ENCODE measurements around the gene CEP170B.
"Not testable (repeated sequence)": the region's sequence is repeated elsewhere in the genome, so short reads cannot be mapped to it uniquely, and the experiment has no call there.

CEP170B gene

DNA sequence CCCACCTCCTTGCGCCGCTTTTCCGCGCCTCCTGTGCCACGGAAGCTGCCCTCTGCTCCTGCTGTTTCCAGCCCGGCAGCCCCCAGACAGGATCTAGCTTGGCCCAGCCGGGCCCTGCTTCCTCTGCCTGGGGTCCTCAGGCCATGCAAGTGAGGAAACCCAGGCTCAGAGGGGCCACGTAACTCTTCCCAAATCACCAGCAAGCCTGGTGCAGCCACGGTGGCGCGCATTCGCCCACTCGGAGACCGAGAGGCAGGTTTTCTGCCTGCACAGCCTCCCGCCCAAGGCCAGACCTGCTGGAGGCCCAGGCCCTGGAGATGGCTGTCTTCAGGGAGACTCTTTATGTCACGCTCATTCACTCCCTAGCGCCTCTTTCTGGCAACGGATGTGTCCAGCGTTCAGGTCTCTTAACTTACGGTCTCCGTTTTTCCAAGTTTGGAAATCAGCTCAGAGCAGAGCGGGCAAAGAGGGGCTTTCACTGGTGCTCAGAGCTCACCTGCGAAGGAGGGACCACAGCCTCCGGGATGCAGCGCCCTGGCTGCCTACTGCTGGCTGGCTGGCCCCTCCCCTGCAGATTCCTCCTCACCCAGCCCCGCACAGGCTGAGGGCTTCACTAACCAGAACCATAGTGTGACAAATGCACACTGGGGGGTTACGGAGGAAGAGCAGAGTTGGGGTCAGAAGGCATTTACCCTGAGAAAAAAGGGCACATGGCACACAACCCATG, 20.6 kb upstream of the CEP170B start:
- DNase-seq = no peak

DNA sequence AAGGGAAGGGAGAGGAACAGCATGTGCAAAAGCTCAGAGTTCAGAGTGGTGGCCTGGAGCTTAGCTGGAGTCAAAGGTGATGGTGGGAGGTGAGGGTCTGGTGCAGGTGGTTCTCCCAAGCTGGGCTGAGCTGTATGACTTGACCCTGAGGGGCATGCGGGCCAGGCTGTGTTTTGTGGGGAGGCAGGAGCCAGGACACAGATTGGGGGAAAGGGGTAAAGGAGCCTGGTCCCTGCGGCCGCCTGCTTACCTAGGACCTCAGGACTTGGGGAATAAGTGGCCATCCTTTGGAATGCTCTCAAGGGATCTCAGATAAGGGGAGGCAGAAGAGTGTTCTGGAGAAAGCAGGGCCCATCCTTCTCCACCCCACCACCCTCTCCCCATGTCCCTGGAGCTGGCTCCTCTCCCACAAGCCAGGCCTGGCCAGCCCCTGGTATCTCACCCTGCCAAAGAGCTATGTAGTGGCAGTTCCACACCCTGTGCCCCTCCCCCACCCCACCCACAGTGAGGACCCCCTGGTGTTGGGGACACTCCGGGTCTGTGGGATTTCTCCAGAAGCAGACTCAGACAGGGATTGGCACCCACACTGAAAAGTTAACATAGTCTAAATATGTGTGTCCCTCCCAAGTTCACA, 19.9 kb upstream of the CEP170B start:
- no peak for DNase-seq

DNA sequence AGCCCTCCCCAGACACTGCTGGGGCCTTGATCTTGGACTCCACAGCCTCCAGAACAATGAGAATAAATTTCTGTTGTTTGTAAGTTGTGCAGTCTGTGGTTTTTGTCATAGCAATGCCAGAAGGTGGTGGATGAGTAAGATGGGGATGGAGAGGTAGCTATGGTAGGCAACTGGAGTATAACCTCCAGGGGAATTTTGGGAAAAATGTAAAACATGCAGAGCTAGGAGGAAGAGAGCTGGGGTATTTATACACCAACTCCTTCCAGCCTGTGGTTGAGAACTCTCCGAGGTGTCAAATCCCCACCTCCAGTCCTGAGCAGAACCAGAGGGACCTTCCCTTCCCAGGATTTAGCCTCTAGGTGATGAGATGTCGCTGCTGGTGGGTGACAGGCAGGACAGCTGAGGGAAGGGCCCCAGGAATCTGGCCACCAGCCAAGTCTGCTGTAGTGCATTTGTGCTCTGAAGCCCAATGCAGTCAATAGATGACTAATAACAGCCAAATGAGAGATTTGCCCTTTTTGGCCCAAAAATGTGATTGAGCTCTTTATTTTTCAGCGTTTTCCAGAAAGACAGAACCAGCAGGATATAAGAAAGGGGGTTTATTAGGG, 19.1 kb upstream of the CEP170B start:
- DNase-seq = no peak

DNA sequence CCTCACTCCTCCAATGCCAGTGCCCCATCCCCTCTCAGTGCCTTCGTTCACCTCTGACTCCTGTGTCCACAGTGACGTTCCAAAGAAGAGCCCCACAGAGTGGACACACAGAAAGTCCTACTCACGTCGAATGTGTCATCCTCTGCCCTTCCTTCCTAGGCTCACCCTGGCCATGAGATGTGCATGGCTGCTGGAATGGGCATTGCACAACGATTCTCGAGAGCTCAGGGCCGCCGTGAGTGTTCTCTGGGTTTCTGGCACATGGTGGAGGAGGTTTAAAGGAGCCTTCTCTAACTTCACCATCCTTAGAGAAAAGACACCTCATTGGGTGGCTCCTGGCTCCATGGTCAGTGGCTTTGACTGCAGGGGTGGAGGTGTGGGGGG, 12.8 kb upstream of the CEP170B start:
- DNase-seq = no peak

DNA sequence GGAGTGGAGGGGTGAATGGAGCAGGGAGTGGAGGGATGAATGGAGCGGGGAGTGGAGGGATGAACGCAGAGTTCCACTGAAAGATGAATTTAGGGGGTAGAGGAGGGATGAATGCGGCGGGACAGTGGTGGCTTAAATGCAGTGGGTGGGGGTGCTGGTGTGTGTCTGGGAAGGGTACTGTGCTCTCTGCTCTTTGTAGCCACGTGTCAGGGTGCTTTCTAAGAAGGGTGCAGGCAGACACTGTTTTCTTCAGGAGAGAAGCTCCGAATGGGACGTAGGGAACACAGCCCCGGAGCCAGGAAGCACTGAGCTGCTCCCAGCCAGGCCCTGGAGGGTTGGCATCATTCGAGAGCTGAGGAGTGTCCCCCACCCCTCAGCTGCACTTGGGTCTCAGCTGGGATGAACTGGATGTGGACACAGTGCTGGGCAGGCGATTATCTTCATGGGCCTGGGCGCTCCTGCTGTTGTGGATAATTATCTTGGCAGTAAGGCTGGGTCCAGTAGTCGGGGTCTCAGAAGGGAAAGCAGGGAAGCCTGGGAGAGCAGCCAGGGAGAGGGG, 9.5 kb upstream of the CEP170B start:
- no peak for DNase-seq

DNA sequence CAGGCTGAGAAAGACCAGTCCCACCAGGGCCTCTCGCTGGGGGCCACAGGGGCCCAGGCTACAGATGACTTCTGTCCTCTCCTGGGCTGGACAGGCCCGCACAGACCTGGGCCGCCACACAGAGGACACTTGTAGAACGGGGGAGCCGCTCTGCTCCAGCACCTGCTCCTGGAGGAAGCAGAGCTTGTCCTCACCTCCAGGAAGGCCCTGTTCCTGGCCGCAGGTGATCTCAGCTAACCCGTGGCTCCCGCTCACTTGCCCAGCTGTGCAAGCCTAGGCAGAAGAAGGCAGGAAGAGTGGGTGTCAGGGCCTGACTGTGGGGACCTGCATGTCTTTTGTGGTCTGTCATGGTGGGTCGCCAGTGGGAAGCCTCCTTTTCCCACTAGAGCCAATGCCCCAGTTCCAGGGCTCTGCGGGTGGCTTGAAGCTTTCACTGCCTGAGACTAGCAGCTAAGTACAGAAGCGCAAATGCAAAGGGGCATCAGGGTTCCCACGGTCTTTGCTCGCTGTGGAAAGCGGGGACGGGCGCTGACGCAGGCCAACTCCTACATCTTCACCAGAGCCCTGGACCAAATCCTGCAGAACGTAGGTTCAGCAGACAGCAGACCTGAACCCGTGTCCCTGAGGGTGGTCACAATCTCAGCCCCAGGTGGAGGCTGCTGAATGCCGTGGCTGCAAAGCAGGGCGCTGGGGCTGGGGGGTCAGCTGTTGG, 8.8 kb upstream of the CEP170B start:
- no peak for DNase-seq

DNA sequence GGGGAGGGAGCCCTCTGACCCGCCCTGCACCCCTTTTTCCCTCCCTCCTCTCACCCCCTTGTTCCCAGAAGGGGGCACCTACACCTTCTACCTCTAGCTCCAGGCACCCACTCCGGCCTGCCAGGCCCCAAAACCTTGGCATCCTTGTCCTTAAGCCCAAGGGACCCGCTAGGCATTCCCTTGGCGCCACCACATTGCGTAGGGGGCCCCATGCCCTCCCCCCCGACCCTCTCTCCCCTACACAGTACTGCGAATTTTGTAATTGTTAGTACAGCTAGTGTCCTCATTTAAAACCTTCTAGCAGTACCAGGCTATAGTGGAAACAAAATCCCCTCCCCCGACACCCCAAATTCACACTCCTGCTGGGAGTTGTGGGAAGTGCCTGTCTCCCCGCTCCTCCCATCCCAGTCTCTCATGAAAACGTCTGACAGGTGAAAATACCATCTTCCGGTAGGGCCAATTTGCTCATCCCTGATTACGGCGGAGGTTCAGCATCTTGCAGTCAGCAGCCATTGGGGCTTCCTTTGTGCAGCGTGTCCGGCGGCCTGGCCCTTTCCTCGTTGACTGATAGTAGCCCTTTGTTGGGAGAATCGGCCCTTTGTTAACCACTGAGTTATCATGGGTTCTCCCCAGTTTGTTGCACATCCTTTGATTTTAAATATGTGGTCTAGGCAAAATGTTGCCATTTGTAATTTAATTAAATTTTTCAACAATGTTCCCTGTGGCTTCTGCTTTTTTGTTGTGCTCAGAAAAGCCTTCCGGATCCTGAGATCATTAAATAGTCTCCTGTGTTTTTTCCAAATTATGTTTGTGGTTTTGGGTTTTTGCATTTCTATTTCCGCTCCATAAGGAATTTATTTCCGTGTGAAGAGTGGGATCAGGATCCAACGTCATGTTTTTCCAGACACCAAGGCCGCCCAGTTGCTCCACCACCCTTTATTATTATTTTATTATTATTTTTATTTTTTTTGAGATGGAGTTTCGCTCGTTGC, 7.9 kb upstream of the CEP170B start:
- DNase-seq = no peak

DNA sequence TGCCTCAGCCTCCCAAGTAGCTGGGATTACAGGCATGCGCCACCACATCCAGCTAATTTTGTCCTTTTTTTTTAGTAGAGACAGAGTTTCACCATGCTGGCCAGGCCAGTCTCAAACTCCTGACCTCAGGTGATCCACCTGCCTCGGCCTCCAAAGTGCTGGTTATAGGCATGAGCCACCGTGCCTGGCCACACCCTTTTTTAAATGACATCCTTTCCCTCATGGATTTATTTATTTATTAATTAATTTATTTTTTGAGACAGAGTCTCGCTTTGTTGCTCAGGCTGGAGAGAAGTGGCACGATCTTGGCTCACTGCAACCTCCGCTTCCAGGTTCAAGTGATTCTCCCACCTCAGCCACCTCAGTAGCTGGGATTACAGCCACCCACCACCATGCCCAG, 7.1 kb upstream of the CEP170B start:
- DNase-seq = not testable (repeated sequence)

DNA sequence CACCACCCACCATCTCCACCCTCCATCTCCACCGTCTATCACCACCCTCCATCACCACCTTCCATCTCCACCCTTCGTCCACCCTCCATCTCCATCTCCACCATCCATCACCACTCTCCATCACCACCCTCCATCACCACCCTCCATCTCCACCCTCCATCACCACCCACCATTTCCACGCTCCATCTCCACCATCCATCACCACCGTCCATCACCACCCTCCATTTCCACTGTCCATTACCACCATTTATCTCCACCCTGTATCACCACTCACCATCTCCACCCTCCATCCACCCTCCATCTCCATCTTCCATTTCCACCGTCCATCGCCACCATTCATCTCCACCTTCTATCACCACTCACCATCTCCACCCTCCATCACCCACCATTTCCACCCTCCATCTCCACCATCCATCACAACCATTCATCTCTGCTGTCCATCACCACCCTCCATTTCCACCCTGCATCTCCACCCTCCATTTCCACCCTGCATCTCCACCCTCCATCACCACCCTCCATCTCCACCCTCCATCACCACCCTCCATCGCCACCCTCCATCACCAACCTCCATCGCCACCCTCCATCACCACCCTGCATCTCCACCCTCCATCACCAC, 6.1 kb upstream of the CEP170B start:
- DNase-seq = no peak

DNA sequence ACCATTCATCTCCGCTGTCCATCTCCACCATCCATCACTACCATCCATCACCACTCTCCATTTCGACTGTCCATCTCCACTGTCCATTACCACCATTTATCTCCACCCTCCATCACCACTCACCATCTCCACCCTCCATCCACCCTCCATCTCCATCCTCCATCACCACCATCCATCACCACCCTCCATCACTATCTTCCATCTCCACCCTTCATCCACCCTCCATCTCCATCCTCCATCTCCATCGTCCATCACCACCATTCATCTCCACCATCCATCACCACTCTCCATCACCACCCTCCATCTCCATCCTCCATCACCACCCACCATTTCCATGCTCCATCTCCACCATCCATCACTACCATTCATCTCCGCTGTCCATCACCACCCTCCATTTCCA, 5.2 kb upstream of the CEP170B start:
- DNase-seq = no peak

DNA sequence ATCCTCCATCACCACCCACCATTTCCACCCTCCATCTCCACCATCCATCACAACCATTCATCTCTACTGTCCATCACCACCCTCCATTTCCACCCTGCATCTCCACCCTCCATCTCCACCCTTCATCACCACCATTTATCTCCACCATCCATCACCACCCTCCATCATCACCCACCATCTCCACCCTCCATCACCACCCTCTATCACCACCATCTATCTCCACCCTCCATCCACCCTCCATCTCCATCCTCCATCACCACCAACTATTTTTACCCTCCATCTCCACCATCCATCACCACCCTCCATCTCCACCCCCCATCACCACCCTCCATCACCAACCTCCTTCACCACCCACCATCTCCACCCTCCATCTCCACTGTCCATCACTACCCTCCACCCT, 4.7 kb upstream of the CEP170B start:
- no peak for DNase-seq

DNA sequence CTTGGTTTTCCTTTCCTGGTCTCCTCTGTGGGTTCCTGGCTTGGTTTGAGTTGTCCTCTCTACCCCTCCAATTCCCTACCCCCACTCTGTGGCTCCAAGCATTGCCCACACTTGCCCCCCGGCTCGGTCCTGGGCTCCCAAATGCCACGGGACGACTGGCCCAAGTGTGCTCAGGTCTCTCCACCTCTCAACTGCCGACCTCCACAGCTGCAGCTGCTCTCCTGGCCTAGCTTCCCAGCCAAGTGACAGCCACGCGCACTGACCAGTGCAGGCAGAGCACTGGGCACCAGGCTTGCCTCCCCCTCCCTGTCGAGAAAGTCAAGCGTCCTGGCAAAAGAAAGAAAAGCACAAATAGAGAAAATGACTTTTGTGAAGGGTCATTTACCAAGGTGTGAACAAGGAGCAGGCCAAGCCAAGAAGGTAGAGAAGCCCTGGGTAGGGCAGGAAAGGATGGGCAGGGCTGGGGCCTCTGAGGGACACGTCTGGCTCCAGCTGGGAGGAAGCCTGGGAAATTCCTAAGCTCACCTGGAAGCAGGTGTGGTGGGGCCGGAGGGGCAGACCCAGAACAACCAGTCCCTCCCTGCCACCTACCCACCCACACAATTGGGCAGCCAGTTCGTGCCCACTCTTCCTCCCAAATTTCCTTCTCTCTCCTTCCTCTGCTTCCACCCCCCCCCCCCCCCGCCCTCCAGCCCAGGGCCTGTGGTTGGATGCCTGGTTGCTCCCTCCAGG, 1.8 kb upstream of the CEP170B start:
- no peak for DNase-seq

DNA sequence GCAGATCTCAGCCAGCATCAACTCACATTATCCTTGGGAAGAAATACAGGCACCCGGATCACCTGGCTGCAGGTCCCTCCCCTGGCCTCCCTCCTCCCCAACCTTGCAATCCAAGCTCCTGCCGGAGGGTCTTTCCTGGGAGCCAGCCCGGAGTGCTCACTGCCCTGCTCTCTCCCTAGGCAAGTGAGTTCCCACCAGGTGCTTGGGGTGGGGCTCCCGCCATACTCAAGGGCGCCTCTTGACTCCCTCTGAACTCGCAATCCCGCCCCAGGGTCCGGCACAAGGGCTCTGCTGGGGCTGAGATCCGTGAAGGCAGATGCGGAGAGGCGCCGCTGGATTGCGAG, 1.2 kb upstream of the CEP170B start:
- no peak for DNase-seq

DNA sequence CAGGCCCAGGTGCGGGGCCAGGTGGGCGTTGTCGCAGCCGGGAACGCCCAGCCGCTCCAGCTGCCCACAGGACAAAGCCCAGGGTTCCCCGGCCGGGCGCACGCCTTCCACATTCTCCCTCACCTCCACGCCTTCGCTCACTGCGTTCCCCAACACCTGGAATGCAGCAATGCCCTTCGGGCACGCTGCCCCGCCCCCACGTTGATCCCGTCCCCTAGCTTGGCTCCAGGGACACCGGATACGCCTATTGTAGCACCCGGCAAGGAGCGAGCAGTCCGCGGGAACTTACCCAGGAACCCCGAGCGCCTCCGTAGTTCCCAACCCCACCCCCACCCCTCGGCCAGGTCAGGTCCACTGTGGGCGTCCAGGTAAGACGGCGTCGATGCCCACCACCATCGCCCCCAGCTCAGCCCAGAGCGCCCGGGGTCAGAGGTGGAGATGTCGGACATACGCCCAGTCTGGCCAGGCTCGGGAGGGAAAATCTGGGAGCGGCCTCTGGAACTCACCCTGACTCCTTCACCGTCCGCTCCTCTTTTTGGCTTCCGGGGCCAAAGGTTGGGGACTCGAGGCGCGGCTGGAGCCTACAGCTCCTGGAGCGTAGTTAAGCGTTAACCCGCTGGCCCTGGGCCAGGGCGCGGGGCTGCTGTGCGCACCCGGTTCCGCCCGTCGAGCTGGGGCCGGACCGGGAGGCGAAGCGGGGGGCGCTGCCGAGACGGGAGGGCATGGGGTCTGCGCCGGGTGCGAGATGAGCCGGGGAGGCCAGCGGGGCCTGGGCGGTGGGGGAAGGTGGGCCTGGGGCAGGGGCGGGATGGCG, 594 bp upstream of the CEP170B start:
- no peak for DNase-seq

DNA sequence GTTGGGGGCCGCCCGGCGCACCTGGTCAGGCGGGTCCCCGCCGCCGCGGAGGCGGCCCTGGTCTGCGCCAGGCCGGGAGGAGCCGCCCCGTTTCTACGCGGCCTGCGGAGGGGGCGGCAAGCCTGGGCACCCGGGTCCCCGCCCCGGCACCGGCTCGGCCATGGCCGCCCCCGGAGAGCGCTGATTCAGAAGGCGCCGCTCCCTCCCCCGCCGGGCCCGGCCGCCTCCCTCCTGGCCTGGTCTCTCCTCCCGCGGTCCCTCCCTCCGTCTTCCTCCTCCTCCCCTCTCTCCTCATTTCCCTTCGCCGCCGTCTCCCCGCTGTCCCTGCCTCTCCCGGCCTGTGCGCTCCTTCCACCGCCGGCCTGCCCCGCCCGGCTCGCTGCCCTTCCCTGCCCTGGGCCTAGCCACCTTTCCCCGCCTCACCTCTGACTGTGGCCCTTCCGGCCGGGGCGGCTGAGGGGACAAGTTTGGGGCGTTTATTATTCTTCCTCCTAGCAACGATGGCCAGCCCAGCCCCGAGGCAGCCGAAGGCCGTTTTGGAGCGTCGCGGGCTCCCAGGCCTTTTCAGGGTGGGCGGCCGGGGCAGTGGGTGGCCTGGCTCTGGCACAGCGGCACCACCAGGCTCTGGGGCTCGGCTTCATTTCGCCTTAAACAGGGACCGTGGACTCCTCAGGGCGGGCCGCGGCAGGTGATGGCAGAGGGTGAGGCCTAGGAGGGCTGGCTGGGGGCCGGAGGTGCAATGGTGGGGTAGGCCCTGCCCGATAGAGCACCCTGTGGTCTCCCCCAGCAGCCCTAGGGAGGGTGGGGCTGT, 768 bp downstream of the CEP170B start:
- DNase-seq = no peak

DNA sequence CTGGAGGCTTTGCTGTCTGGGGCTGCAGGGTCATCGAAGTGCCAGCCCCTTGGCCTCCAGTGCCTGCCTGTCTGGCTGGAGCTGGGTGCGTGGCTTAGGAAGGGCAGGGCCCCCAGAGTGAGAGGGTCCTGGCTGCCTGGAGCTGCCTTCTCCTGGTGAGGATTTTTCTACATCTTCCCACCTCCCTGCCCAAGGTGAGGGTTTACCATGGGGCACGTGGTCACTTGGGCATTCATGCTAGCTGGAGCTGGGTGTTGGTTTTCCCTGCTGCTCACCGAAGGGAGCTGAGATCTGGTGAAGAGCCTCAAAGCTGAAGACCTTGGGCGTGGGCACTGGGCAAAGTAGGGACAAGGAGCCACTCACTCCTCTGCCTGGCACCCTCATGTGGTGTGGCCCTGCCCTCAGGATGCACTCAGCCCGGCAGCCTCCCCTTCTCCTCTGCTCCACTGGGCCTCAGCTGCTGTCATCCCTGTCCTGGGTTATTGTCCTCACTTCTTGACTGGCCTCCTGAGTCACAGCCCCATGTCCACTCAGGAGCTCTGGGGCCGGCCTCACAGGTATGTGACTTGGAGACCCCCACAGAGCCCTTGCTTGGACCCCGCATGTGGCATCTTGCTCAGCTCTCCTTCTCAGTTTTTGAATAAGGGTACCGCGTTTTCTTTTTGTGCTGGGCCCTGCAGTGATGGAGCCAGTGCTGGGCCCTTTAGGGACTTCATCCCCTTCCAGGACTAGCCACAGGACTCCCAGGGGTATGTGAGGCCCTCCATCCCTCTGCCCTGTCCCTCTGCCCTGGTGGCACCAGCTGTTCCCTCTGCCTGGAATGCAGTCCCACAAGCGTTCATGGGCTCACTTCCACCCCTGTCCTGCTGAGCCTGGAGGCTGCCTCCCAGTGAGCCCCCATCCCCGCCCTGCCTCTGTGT, 1.6 kb downstream of the CEP170B start:
- no peak for DNase-seq

DNA sequence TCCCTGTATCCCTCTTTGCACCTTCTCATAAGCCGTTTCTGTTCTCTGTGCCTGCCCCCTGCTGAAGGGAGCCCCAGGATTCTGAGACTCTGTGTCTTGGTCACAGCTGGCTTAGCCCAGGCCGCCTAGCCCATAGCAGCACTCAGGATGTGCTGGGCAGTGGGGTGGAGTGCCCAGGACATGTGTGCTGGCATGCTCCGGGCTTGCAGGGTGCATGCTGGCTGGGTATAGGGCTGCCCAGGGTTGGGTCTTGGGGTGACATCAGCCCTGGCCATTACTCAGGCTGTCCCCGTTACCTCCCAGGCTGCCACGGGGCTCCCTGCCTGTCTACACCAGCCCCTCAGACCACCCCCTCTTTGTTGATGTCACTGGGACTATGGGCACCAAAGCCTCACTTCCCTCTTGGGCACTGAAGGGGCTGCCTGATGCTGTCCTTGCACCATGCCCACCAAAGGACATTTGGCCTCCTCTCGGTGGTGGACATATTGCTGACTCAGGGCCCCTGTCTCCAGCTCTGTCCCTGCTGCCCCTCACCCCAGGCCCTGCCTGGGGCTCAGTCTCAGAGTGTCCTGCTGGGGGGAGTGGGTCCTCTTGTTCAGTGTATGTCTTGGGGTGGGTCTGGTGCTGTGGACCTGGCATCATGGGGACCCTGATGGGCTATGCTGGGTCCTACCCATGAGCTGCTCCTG, 2.4 kb downstream of the CEP170B start:
- DNase-seq = no peak

All from NCI-H524 treated with DMSO at 0.1 percent for 48 hours (cell line).